OCI-LY1 (cell line): ENCODE data around the gene KCNA2.

Experiments used
- H2AFZ ChIP-seq: fragments of 200-600 bp; sonication (generic), shearing (Covaris generic); 2 replicates; pipeline ENCODE4 v1.6.0; 2014; ENCODE audit warnings: antibody characterized with exemption, mild to moderate bottlenecking, low read length
- H3F3A ChIP-seq: fragments of 200-600 bp; sonication (generic), shearing (Covaris generic); 2 replicates; pipeline ENCODE4 v1.6.0; 2014; ENCODE audit warnings: mild to moderate bottlenecking, antibody characterized with exemption, low read length, moderate library complexity; ENCODE audit not compliant: insufficient read depth
- H3K27ac ChIP-seq: fragments of 200-600 bp; sonication (generic); 2 replicates; pipeline ENCODE4 v1.5.1; 2014; ENCODE audit warnings: low read length, mixed run types, mild to moderate bottlenecking, low read depth; ENCODE audit not compliant: poor library complexity, severe bottlenecking
- H3K27me3 ChIP-seq: fragments of 200-600 bp; sonication (generic); 2 replicates; pipeline ENCODE4 v1.6.0; 2014; ENCODE audit warnings: antibody characterized with exemption, mild to moderate bottlenecking, low read length, moderate library complexity; ENCODE audit not compliant: insufficient read depth
- H3K36me3 ChIP-seq: fragments of 200-600 bp; sonication (generic); 2 replicates; pipeline ENCODE4 v1.6.1; 2014; ENCODE audit warnings: mild to moderate bottlenecking, antibody characterized with exemption, low read length, moderate library complexity, mixed read lengths; ENCODE audit not compliant: insufficient read depth
- H3K4me1 ChIP-seq: fragments of 200-600 bp; sonication (generic); 2 replicates; pipeline ENCODE4 v1.5.1; 2014; ENCODE audit warnings: mild to moderate bottlenecking, low read length, moderate library complexity; ENCODE audit not compliant: insufficient read depth, severe bottlenecking
- H3K4me2 ChIP-seq: fragments of 200-600 bp; sonication (generic), shearing (Covaris generic); 2 replicates; pipeline ENCODE4 v1.6.1; 2014; ENCODE audit warnings: low read length
- H3K4me3 ChIP-seq: fragments of 200-600 bp; sonication (generic); 2 replicates; pipeline ENCODE4 v1.5.1; 2014; ENCODE audit warnings: low read length, low read depth, mild to moderate bottlenecking, mixed read lengths; ENCODE audit not compliant: poor library complexity, severe bottlenecking
- H3K79me2 ChIP-seq: fragments of 200-600 bp; shearing (Covaris generic); 2 replicates; pipeline ENCODE4 v1.6.1; 2016; ENCODE audit warnings: mixed run types, low read length, mixed read lengths; ENCODE audit not compliant: insufficient read depth
- H3K9ac ChIP-seq: fragments of 200-600 bp; sonication (generic), shearing (Covaris generic); 2 replicates; pipeline ENCODE4 v1.6.1; 2014; ENCODE audit warnings: mild to moderate bottlenecking, low read length, mixed read lengths
- H3K9me2 ChIP-seq: fragments of 200-600 bp; sonication (generic), shearing (Covaris generic); 2 replicates; pipeline ENCODE4 v1.6.1; 2014; ENCODE audit warnings: low read depth, mild to moderate bottlenecking, low read length, mixed read lengths
- H3K9me3 ChIP-seq: fragments of 200-600 bp; shearing (Covaris generic); 2 replicates; pipeline ENCODE4 v1.6.1; 2014; ENCODE audit warnings: low read length, mixed read lengths
- H4K20me1 ChIP-seq: fragments of 200-600 bp; sonication (generic), shearing (Covaris generic); 2 replicates; pipeline ENCODE4 v1.6.0; 2016; ENCODE audit warnings: mild to moderate bottlenecking, low read length; ENCODE audit not compliant: insufficient read depth
- CTCF ChIP-seq: fragments of 200-600 bp; sonication (generic), shearing (Covaris generic); IDR thresholded peaks from 2 replicates; pipeline ENCODE4 v1.5.1; 2017; ENCODE audit warnings: mild to moderate bottlenecking, antibody characterized with exemption, low read length, moderate library complexity, mixed read lengths
- EZH2 ChIP-seq: fragments of 200-600 bp; sonication (generic), shearing (Covaris generic); IDR thresholded peaks from 2 replicates; pipeline ENCODE4 v1.8.0; 2017; ENCODE audit warnings: borderline replicate concordance, mixed run types, mild to moderate bottlenecking, antibody characterized with exemption, low read length, moderate library complexity, mixed read lengths

KCNA2 gene

GRCh38 chr1:110647254-110647891 lies 41.2 kb upstream of the KCNA2 start:
- no peak for TF ChIP-seq EZH2
- TF ChIP-seq CTCF: no peak
- Histone ChIP-seq H3K9me3 (no peaks in the 10 kb centered on the region), H3K4me3 (no peak overlapping the region), H3K4me2 (no peak overlapping the region), H3K27me3 (no peaks in the 10 kb centered on the region), H3F3A (no peaks in the 10 kb centered on the region), H3K79me2 (no peaks in the 10 kb centered on the region), H3K27ac (no peak overlapping the region), H4K20me1 (no peaks in the 10 kb centered on the region), H3K9ac (no peak overlapping the region), H3K36me3 (no peaks in the 10 kb centered on the region), H3K4me1 (no peaks in the 10 kb centered on the region), H3K9me2 (no peaks in the 10 kb centered on the region), H2AFZ (no peak overlapping the region)

- Histone ChIP-seq H3K27ac (no peak overlapping the region), H3K4me2 (no peak overlapping the region), H3K27me3 (no peaks in the 10 kb centered on the region), H3K9ac (no peak overlapping the region), H3K4me1 (no peaks in the 10 kb centered on the region), H3K79me2 (no peaks in the 10 kb centered on the region), H2AFZ (no peak overlapping the region), H3K4me3 (no peak overlapping the region), H3F3A (no peaks in the 10 kb centered on the region), H3K9me3 (no peaks in the 10 kb centered on the region), H4K20me1 (no peaks in the 10 kb centered on the region), H3K9me2 (no peaks in the 10 kb centered on the region), H3K36me3 (no peaks in the 10 kb centered on the region)
- TF ChIP-seq EZH2 (no peak), CTCF (no peak)
These were observed 39.9 kb upstream of the KCNA2 start for GRCh38 chr1:110645821-110646735.

GRCh38 chr1:110645211-110645610 lies 39.1 kb upstream of the KCNA2 start:
- no peak overlapping the region for H3K9ac ChIP-seq
- H3K9me3 ChIP-seq: no peaks in the 10 kb centered on the region
- H2AFZ ChIP-seq: no peak overlapping the region
- no peaks in the 10 kb centered on the region for H3K36me3 ChIP-seq
- H3K4me3 ChIP-seq: no peak overlapping the region
- no peaks in the 10 kb centered on the region for H4K20me1 ChIP-seq
- H3K27me3 ChIP-seq: no peaks in the 10 kb centered on the region
- H3K79me2 ChIP-seq: no peaks in the 10 kb centered on the region
- no peaks in the 10 kb centered on the region for H3K4me1 ChIP-seq
- no peaks in the 10 kb centered on the region for H3K9me2 ChIP-seq
- no peaks in the 10 kb centered on the region for H3F3A ChIP-seq
- TF ChIP-seq EZH2 (no peak), CTCF (no peak)
- H3K27ac ChIP-seq: no peak overlapping the region
- H3K4me2 ChIP-seq: no peak overlapping the region
